Left renal pelvis (tissue), 4 donors: ENCODE data around the gene EXOC3L1. TPM values are rescaled to one million over a fixed set of nuclear protein-coding genes. Genes with fewer than 3 reads are reported as not detected.

Experiments used
- DNase-seq, 4 donors: peaks; one replicate each; pipeline ENCODE4 v3.0.0-alpha.2; 2013; ENCODE audit warnings: low read depth in 4 of 4, low spot score in 3 of 4
- polyA plus RNA-seq, 4 donors: library from polyadenylated mRNA; unstranded; fragments of 120-200 nt; gene quantifications; one replicate each; pipeline ENCODE4 v1.2.1, GENCODE V29; 2013; ENCODE audit not compliant: insufficient read length in 4 of 4

Gene EXOC3L1
- polyA plus RNA-seq, 4 donors, result 2.3 to 7.7 (median 4.3) TPM

DNA sequence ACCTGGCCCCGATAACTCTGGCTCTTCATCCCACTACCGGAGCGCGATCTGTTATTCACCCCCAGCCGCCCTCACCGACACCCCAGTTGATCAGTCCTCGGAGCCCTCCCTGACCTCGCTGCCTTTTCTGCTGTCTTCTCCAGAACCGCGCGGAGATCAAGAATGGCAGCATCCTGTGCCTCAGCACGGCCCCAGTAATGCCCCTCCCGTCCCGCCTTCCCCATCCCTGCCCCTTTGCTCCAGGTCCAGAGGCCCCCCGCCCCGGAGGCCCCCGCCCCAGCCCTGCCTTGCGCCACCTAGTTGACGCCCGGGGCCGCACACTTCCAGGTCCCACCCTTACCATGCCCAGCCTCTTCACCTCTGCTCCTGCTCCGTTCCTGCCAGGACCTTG is 9.9 kb upstream of the EXOC3L1 start:
- DNase-seq, result no peak

DNA sequence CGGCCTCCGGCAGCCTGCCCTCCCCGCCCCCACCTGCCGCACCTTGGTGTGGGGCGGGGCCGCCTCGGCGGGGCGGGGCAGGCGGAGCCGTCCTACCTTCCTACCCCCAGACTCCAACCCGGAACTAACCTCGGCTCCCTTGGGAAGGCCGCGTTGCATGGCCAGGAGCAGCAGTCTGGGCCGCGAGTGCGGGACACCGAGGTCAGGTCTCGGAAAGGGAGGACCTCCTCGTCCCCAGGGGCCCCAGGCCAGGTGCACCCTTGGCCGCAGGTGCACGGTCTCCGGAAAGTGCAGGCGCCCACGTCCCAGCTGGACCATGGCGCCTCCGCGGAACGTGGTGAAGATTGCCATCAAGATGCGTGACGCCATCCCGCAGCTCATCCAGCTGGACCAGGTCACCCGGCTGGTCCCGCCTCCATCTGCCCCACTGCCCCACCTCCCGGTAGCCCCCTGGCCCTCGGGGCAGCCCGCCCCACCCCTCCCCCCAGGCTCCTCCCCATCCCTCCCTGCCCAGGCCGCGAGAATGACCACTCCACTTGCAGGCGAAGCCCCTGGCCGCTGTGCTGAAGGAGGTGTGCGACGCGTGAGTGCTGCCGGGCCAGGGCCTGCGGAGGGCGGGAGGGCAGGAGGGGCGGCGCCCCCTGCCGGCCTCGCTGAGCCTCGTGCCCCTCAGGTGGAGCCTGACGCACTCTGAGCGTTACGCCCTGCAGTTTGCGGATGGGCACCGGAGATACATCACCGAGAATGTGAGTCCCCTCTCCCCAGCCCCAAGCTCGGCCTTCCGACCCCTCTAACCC is 9.3 kb upstream of the EXOC3L1 start, which contains the start of gene ELMO3:
Gene ELMO3, plus strand, starts transcription at position 121 of the 797 bp plus-strand sequence. Its CDS starts 196 bp downstream, at position 317.
- no peak for DNase-seq

DNA sequence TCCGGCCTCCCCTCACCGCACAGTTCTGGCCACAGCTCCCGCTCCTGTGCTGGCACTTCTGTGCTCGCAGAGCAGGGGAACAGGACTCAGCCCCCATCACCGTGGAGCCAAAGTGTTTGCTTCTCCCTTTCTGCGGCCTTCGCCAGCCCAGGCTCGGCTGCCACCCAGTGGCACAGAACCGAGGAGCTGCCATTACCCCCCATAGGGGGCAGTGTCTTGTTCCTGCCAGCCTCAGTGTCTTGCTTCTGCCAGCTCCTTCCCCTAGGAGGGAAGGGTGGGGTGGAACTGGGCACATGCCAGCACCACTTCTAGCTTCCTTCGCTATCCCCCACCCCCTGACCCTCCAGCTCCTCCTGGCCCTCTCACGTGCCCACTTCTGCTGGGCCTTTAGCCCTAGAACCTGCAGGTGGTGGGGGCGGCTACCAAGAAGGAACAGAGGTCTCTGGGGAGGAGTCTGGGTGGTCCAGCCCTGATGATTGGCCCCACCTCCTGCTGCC is 8.3 kb upstream of the EXOC3L1 start:
- DNase-seq, result no peak

DNA sequence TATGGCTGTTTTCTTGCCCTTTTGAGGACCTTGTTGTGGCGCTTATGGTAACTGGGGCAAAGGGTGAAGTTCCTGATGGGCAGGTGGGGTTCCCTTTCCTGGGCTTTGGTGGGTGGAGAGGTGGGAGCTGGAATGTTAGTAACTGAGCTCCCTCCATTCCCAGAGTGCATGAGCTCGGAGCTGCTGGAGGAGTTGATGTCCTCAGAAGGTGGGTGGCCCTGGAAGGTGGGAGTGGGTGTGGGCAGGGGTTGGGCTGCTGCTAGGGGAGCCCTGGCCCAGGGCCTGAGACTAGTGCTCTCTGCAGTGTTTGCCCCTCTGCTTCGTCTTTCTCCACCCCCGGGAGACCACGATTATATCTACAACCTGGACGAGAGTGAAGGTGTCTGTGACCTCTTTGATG is 7.8 kb upstream of the EXOC3L1 start:
- no peak for DNase-seq

DNA sequence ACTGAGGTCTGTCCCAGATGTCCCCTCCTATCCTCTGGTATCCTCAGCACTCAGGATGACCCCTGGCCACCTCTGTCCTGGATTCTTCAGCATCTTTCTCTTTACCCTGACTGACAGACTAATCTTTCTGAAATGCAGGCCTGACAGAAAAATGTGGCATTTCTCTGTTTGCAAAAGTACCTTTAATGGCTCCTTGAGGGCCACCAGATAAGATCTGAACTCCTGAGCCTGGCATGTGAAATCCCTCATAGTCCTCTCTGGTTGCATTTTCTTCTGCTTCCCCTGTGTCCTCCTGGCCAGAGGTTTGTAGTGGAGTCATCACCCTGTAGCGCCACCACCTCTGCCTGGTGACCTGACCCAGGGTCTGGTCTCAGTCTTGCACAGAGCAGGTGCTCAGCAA is 6.9 kb upstream of the EXOC3L1 start:
- no peak for DNase-seq

DNA sequence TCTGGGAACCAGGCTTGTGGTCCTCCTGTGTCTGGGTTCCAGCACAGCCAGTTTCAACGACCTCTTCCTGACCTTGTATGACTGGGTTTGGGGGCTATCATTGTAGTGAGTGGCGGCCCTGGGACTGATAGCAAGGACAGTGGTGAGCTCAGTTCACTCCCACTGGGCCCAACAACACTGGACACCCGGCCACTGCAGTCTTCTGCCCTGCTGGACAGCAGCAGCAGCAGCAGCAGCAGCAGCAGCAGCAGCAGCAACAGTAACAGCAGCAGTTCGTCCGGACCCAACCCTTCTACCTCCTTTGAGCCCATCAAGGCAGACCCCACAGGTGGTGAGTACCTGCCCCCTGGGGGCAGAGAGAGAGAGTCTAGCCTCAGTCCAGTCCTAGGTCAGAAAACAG is 5.7 kb upstream of the EXOC3L1 start:
- DNase-seq, result no peak

DNA sequence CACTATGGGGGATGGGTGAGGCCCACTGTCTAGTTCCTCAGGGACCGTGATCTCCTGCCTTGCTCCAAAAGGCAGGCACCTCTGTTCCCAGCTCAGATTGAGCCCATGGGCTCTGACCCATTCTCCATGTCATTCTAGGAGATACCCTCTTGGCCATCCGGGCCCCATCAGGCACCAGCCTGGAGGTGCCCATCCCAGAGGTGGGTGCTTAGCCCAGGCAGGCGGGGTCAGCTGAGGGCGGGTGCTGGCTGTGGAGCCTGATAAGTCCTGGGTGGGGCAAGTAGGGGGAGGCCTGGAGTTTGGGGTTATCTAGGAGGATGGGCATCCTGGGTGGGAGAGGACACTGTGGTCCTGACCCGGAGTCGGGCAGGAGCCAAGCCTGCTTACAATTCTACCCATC is 4.3 kb upstream of the EXOC3L1 start:
- DNase-seq, result no peak

DNA sequence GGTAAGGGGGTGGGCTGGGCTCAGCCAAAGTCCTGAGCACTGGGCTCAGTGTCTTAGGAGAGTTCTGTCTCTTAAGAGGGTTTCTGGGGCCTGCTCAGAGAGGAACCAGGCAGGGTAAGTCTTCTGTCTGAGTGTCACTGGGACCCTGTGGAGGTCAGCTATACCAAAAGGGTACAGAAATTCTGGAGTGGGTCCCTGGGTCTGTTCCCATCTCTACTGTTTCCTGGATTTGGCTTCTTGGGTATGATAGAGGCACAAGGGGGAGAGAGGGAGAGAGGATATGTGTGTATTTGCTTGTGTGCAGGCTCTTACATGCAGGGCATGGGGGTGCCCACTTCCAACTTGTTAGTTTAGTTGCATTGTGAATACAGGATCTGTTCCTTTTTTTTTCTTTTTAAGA is 3.6 kb upstream of the EXOC3L1 start:
- no peak for DNase-seq

DNA sequence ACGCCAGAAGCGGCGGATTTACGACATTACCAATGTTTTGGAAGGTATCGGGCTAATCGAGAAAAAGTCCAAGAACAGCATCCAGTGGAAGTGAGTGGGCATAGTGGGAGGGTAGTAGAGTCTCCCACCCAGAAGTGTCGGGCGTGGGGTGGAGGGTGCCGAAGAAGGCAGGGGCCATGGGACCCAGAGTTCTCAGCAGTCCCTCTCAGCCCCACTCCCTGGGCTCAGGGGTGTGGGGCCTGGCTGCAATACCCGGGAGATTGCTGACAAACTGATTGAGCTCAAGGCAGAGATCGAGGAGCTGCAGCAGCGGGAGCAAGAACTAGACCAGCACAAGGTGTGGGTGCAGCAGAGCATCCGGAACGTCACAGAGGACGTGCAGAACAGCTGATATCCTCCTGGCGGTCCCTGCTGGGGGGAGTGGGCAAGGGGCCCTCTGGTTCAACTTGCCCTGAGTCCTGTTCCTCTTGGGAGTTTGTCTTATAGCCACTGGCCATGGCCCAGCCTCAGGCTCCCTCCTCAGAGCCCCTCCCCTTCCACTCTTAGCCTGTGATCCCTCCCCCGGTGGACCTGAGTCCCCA is 2.9 kb upstream of the EXOC3L1 start:
- DNase-seq, result no peak

DNA sequence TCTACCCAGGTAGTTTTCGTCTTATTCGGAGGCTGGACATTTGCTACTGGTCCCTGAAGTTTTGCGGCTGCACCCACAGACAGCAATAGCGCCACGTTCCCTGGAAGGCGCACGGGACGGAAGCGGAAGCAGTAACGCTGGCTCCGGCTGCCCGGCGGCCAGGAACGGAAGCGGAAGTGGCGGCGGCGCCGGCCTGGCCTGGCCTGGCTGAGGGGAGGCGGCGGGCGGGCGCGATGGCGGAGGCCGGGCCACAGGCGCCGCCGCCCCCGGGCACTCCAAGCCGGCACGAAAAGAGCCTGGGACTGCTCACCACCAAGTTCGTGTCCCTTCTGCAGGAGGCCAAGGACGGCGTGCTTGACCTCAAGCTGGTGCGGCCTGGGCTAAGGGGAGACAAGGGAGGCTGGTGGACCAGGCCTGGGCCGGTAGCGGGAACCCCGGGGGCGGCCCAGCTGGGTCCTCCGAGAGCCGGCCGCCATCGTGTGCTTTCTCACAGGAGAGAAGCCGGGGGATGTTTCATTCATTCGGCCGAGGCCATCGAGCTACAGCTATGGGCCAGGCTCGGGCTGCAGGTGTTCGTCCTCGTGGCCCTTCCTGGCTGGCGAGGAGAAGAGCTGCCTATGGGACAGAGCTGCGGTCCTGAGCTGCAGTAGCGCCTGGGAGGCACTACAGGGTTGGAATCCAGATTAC is 2.2 kb upstream of the EXOC3L1 start, which contains the start of gene E2F4:
Gene E2F4, plus strand, starts transcription at position 161 of the 687 bp plus-strand sequence. Its CDS starts 73 bp downstream, at position 234.
- peak; percentile 67 to 84 (median 76) for DNase-seq

DNA sequence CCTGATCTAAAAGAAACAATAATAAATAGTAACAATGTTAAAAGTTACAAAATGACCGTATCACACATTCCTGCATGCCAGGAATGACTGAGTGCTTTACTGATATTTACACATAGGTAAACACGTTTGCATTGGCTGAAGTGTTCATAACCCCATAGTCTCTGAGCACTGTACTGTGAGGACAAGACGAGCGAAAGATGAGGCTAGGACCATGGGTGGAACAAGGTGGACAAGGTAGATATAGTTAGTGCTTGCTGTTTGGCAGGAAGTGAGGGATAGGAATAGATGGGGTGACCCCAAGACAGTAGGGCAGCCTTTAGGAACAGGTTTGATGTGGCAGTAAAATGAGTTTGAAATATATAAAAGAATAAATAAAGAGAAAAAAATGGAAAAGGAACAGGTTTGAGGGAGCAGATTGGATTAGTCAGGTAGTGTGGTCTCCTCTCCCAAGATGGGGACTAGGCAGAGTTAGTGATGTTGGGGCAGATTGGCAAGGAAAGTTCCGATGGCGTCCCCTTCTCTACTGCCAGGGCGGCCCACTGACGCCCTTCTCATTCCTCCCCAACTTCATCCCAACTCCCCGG is 1.6 kb upstream of the EXOC3L1 start:
- DNase-seq, result no peak

DNA sequence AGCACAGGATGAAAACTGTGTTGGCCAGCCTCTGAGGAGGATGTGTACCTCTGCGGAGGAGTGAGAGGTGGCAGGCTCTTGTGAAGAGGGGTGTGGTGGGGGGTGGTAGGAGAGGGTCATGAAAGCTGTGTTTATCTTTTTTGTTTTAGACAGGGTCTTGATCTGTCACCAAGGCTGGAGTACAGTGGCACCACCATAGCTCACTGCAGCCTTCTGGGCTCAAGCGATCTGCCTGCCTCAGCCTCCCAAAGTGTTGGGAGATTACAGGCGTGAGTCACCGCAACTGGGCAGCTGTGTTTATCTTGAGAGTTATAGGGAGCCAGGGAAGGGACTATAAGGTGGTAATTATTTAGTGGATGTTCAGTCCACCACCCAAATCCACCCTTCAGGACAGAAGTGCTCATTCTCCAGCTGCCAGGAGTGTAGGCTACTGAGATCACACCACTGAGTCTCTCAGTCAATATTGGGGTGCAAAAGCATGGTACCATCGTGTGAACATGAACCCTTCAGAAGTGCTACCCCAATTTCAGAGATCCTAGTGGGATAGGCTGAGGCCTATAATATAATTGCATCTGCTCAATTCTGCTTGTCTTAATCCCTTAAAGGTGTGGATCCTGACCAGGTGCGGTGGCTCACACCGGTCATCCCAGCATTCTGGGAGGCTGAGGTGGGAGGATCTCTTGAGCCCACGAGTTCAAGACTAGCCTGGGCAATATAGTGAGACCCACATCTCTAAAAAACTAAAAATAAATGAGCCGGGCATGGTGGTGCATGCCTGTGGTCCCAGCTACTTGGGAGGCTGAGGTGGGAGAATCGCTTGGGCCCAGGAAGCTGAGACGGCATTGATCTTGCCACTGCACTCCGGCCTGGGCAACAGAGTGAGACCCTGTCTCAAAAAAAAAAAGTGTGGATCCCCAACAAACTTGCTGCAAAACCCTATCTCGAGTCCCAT is 788 bp upstream of the EXOC3L1 start:
- DNase-seq, result no peak

DNA sequence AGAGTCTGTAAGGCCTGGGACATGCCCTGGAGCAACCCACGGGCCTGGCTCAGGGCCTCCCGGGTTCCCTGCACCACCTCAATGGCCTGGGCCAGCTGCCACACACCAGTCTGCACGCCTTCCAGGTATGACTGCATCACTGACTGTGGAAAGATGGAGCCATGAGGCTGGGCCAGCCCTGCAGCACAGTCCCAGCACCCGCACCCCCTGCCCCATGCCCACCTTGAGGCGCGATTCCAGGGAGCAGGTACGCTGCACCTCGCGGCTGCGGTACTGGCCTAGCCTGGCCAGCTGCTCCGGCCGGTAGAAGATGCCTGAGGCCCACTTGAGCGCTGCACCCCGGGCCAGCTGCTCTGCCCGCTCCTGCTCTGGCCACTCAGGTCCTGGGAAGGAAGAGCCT is 1.1 kb downstream of the EXOC3L1 start:
- no peak for DNase-seq

DNA sequence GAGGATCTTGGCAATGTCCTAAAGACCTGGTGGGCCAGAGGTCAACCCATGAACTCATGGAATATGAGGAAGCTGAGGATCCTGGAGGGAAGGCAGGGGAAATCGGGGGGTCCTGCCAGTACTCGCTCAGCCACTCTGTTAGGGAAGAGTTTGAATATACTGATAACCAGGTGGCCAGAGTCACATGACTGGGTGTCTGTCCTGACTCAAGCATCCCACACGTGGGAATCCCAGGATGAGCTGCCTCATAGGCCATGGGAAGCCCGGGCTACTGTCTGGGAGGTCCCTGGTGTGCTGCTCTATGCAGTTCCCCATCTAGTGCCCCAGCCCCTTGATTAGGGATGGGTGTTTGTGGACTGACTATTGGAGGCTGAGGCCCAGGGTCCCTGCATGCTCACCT is 1.6 kb downstream of the EXOC3L1 start:
- no peak for DNase-seq

DNA sequence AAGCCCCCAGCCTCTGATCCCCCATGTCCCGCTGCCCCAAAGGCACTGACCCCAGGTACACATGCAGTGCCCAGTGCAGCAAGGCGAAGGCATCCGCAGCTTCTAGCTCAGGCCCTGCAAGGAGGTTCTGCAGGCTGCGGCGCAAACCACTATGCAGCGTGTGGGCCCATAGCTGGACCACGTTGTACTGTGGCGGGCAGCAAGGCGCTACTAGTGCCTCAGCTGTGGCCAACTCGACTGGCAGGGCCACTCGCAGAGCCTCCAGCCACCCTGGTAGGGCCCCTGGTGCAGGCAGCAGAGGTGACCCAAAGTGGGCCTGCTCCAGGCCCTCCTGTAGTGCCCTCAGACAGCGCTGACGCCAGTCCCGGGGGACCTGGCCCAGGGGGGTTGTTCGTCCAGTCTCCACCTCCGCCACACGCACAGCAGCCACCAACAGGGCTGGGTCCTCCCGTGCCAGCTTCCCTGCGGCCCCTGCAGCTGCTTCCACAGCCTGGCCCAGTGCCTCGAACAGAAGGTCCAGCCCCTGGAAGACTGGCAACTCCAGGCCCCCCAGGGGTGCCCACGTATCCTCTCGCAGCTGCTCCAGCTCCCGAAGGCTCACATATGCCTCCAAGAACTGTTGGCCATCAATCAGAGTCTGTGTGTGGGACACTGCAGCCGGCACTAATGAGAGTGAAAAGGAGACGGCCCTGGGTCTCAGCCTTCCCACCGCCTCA is 2.6 kb downstream of the EXOC3L1 start:
- DNase-seq, result no peak

DNA sequence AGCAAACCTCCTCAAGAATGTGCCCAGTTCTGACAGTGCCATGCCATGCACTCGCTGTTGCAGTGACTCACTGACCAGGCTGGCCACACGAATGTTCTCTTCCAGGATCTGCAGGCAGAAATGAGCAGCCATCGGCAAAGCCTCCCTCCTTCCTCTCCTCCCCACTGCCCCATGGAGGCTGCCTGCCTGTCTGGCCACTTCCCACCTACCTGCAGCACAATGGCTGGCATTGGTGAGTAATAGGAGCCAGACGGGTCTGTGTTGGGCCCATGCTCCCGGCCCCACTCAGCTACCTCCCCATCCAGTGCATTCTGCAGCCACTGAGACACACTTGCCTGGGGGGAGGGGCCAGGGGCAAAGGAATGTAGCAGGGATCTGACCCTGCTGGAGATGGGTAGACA is 3.4 kb downstream of the EXOC3L1 start:
- no peak for DNase-seq

DNA sequence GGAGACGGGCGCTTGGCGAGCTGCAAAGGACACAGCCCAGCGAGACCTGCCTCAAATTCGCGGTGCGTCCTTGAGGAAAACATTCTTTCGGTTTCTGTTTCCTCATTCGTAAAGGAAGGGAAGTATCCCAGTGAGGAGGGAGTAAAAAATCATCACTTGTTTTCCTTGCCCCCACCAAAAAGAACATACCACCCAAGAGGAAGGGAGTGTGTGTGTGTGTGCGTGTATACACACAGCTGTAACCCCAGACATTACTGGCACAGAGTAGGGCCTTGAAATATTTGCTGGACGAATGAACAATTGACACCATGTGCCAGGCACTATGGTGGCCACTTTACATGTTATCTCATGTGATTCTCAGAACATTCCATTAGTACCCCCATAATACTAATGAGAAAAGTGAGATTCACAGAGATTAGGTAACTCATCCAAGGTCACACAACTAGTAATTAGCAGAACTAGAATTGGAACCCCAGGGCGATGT is 4.2 kb downstream of the EXOC3L1 start:
- no peak for DNase-seq

DNA sequence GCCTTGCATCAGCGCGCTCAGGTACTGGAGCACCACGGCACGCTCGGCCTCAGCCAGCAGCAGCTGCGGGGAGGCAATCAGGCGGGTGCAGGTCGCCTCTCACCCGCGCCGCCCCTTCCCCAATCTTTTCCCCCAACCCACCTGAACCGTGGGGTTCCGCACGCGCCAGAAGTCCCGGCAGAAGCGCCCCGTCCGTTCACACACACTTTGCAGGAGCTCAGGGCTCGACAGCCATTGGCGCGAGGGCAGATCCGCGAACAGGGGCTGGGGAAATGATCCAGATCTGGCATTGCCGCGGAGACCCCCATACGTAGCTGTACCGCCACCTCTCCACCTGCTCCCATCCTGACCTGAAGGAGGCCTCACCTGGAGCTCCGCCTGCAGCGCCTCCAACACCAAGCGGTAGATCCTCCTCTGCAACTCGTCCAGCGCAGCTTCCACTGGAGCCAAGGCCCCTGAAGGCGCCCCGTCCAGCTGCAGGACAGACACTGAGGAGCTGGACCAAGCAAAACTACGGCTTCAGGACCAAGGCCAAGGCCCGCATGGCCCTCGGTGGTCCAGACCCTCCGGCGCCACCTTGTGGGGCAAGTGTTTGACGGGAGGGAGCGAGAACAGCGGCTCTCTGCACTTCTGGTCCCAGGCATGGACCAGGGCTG is 4.8 kb downstream of the EXOC3L1 start:
- DNase-seq, result peak in 2 of 4 donors; percentile 78 to 82
